PC-3 (cell line): Measurements from ENCODE around the gene SLC15A1.

Experiments used
- EZH2 ChIP-seq: fragments of 300-600 bp; sonication (generic); IDR thresholded peaks from one replicate; pipeline ENCODE4 v1.6.1; 2017; ENCODE audit warnings: antibody characterized with exemption, mild to moderate bottlenecking, low read length; ENCODE audit not compliant: unreplicated experiment
- TF ChIP-seq, protein P1 (sequence below): fragments of 300-600 bp; sonication (generic); conservative IDR thresholded peaks from 2 replicates; pipeline ENCODE4 v1.5.1; 2017; ENCODE audit warnings: antibody characterized with exemption, low read depth, mild to moderate bottlenecking, low read length

DNA sequence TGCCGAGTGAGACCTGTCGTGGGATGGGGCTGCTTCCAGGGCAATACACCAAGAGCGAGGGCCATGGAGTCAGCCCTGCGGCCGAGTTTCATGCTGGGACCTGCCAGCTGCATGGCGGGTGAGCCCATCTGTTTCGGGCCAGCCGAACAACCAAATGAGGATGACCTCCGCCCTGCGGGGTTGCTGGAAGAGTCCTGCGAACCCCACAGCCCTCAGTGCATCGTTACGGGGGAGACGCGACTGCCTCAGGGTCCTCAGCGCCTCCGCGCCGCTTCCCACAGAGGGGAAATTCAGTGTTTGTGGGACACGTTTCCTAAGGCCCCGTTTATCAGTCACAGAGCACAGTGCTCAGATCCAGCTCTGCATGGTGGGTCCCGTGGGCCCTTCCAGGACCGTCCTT is 22.0 kb downstream of the SLC15A1 start:
- TF ChIP-seq, protein P1, sequence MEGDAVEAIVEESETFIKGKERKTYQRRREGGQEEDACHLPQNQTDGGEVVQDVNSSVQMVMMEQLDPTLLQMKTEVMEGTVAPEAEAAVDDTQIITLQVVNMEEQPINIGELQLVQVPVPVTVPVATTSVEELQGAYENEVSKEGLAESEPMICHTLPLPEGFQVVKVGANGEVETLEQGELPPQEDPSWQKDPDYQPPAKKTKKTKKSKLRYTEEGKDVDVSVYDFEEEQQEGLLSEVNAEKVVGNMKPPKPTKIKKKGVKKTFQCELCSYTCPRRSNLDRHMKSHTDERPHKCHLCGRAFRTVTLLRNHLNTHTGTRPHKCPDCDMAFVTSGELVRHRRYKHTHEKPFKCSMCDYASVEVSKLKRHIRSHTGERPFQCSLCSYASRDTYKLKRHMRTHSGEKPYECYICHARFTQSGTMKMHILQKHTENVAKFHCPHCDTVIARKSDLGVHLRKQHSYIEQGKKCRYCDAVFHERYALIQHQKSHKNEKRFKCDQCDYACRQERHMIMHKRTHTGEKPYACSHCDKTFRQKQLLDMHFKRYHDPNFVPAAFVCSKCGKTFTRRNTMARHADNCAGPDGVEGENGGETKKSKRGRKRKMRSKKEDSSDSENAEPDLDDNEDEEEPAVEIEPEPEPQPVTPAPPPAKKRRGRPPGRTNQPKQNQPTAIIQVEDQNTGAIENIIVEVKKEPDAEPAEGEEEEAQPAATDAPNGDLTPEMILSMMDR: no peak
- TF ChIP-seq EZH2: no peak
